Tongue (tissue), 2 donors: ENCODE data around the gene TRIM8. TPM values are rescaled to one million over a fixed set of nuclear protein-coding genes. Genes with fewer than 3 reads are reported as not detected.

ENCODE experiments used
- DNase-seq: peaks from one replicate; pipeline ENCODE4 v3.0.0-alpha.2; 2015
- total RNA-seq: library from RNA; depleted of rRNA; stranded (reverse); fragments of >200 nt; gene quantifications from one replicate; pipeline ENCODE4 v1.2.3, GENCODE V29; 2014

Gene TRIM8
- total RNA-seq, 1 donor from 2014 or later, result 82.2 TPM

GRCh38 chr10:102701796-102702195 is 57.5 kb downstream of the TRIM8 start:
- no peak for DNase-seq

GRCh38 chr10:102702742-102703141 is 58.5 kb downstream of the TRIM8 start:
- no peak for DNase-seq

- DNase-seq, result no peak
Measured at GRCh38 chr10:102704915-102705314, 60.6 kb downstream of the TRIM8 start.

GRCh38 chr10:102705531-102705930 is 61.3 kb downstream of the TRIM8 start:
- DNase-seq, result no peak

Other genes starting within 250 kb of the TRIM8 start
- gene NFKB2, start 248.8 kb upstream of the TRIM8 start, total RNA-seq, result 19.8 TPM
- 6.2 TPM for gene PSD, start 225.7 kb upstream of the TRIM8 start, total RNA-seq
- gene FBXL15, start 223.6 kb upstream of the TRIM8 start, total RNA-seq, result 6.3 TPM
- gene CUEDC2, start 211.9 kb upstream of the TRIM8 start, total RNA-seq, result 54.5 TPM
- not detected for gene C10orf95, start 192.9 kb upstream of the TRIM8 start, total RNA-seq
- gene ACTR1A, start 141.8 kb upstream of the TRIM8 start, total RNA-seq, result 75.2 TPM
- 10.8 TPM for gene SUFU, start 140.5 kb upstream of the TRIM8 start, total RNA-seq
- 7.3 TPM for gene ARL3, start 69.9 kb downstream of the TRIM8 start, total RNA-seq
- 7.0 TPM for gene SFXN2, start 70.2 kb downstream of the TRIM8 start, total RNA-seq
- 79.0 TPM for gene WBP1L, start 99.5 kb downstream of the TRIM8 start, total RNA-seq
- gene CYP17A1, start 192.9 kb downstream of the TRIM8 start, total RNA-seq, result not detected
- 29.1 TPM for gene BORCS7, start 209.8 kb downstream of the TRIM8 start, total RNA-seq
- gene AS3MT, start 225.0 kb downstream of the TRIM8 start, total RNA-seq, result 8.7 TPM